GM12878 (cell line): ENCODE data around the gene TMEM255A. TPM values are rescaled to one million over a fixed set of nuclear protein-coding genes. Genes with fewer than 3 reads are reported as not detected.

Experiments used
- ATAC-seq: fragments of 200-7000 bp; cut with Tn5 transposase; 3 replicates; pipeline ENCODE4 v1.9.1; 2020; ENCODE audit warnings: mild to moderate bottlenecking, moderate library complexity
- BruUV-seq: library from RNA; stranded (reverse); fragments of 400-500 nt; replicated peaks from 2 replicates; lab custom pipeline; 2021; lab: Mats Ljungman, UMichigan
- CTCF ChIA-PET: fragments of 300-600 bp; sonication (Branson Sonifier 250); formaldehyde crosslinking; extraction: SDS; loops from one replicate; lab custom pipeline; 2021; ENCODE audit warnings: inconsistent platforms; lab: Yijun Ruan, JAX
- POLR2A ChIA-PET: fragments of 350-600 bp; formaldehyde crosslinking; extraction: SDS; loops from one replicate; lab custom pipeline; 2021; ENCODE audit warnings: inconsistent platforms; lab: Charles Lee
- RAD21 ChIA-PET: fragments of 300-600 bp; sonication (Branson Sonifier 250); formaldehyde crosslinking; loops from one replicate; lab custom pipeline; 2023; ENCODE audit warnings: antibody characterized with exemption; ENCODE audit not compliant: unreplicated experiment; lab: Charles Lee
- SMC1A ChIA-PET: fragments of 300-600 bp; sonication (Branson Sonifier 250); formaldehyde crosslinking; loops from one replicate; lab custom pipeline; 2023; ENCODE audit not compliant: unreplicated experiment, uncharacterized antibody; lab: Charles Lee
- DNase-seq: peaks from one replicate; pipeline ENCODE4 v3.0.0-alpha.2; 2011; ENCODE audit warnings: low read depth, low spot score
- FAIRE-seq: peaks from 3 replicates; lab custom pipeline; 2011; peaks lifted over from hg19 to GRCh38; lab: Jason Lieb, UNC
- H2AFZ ChIP-seq: 2 replicates; pipeline ENCODE4 v1.6.0; 2011; ENCODE audit warnings: low read depth, low read length, control low read depth; ENCODE audit not compliant: control insufficient read depth
- H3K27ac ChIP-seq: 2 replicates; pipeline ENCODE4 v1.5.1; 2011; ENCODE audit warnings: control low read depth; ENCODE audit not compliant: control insufficient read depth, insufficient read depth
- H3K27me3 ChIP-seq, 2 experiments: replicated peaks in 1 of 2; 2 replicates each; pipeline versions ENCODE4 v1.6.0 to v1.6.1; 2011; ENCODE audit warnings: low read length in 1 of 2; ENCODE audit not compliant: control insufficient read depth in 2 of 2, insufficient read depth in 2 of 2
- H3K36me3 ChIP-seq, 2 experiments: 2 replicates each; pipeline ENCODE4 v1.5.1; 2011; ENCODE audit warnings: low read length in 1 of 2; ENCODE audit not compliant: control insufficient read depth in 2 of 2, insufficient read depth in 2 of 2
- H3K4me1 ChIP-seq: 2 replicates; pipeline ENCODE4 v1.6.1; 2011; ENCODE audit warnings: mild to moderate bottlenecking, low read length, moderate library complexity, mixed read lengths; ENCODE audit not compliant: control insufficient read depth, insufficient read depth
- H3K4me2 ChIP-seq: 2 replicates; pipeline ENCODE4 v1.6.0; 2011; ENCODE audit warnings: control low read depth; ENCODE audit not compliant: control insufficient read depth, insufficient read depth
- H3K4me3 ChIP-seq: fragments of 200-600 bp; sonication (generic); 2 replicates; pipeline ENCODE4 v1.5.1; 2016
- H3K79me2 ChIP-seq: 2 replicates; pipeline ENCODE4 v1.6.0; 2011; ENCODE audit warnings: low read length; ENCODE audit not compliant: control insufficient read depth, insufficient read depth
- H3K9ac ChIP-seq: 2 replicates; pipeline ENCODE4 v1.8.0; 2011; ENCODE audit warnings: low read length, control low read depth, mixed read lengths; ENCODE audit not compliant: control insufficient read depth, insufficient read depth
- H3K9me3 ChIP-seq: replicated peaks from 3 replicates; pipeline ENCODE4 v1.5.1; 2011; ENCODE audit warnings: mild to moderate bottlenecking, low read length; ENCODE audit not compliant: control insufficient read depth, insufficient read depth
- H4K20me1 ChIP-seq: 2 replicates; pipeline ENCODE4 v1.6.0; 2011; ENCODE audit not compliant: control insufficient read depth, insufficient read depth
- CBFB ChIP-seq: IDR thresholded peaks from 2 replicates; pipeline ENCODE4 v1.6.1; 2016; ENCODE audit warnings: antibody characterized with exemption, low read depth
- EGR1 ChIP-seq, 2 experiments: IDR thresholded peaks; 1 replicate in 1 of 2; 2 replicates in 1 of 2; pipeline ENCODE4 v1.6.1; 2011 to 2012; ENCODE audit warnings: low read depth in 2 of 2, low read length in 2 of 2, borderline replicate concordance in 1 of 2, mild to moderate bottlenecking in 1 of 2, moderate library complexity in 1 of 2
- MYC ChIP-seq: IDR thresholded peaks from 2 replicates; pipeline ENCODE4 v1.6.1; 2011; ENCODE audit warnings: mild to moderate bottlenecking, low read length, moderate library complexity, inconsistent platforms; ENCODE audit not compliant: insufficient read depth, insufficient replicate concordance, insufficient read length, severe bottlenecking
- NR2C1 ChIP-seq: fragments of 450-650 bp; IDR thresholded peaks from 2 replicates; pipeline ENCODE4 v1.6.1; 2017; ENCODE audit warnings: antibody characterized with exemption, mild to moderate bottlenecking, moderate library complexity
- ZNF24 ChIP-seq: fragments of 450-650 bp; IDR thresholded peaks from 2 replicates; pipeline ENCODE4 v1.6.1; 2017; ENCODE audit warnings: antibody characterized with exemption, mild to moderate bottlenecking
- WGBS: methylation state at CpG from one replicate; pipeline ENCODE4 v1.1.6; 2016; ENCODE audit warnings: low lambda C conversion rate; ENCODE audit not compliant: insufficient replicate concordance, insufficient coverage; ENCODE audit errors: missing lambda C conversion rate; 5-methylcytosine and 5-hydroxymethylcytosine counted together
- in situ Hi-C: fragments of 300-500 bp; cut with MboI; formaldehyde crosslinking; loops from 9 replicates; pipeline ENCODE4 v1.14.3; 2018; ENCODE audit warnings: mixed read lengths
- intact Hi-C: fragments of 100-400 bp; cut with micrococcal nuclease; formaldehyde crosslinking; loops from one replicate; pipeline ENCODE4 v1.14.2; 2022; ENCODE audit not compliant: unreplicated experiment
- polyA plus RNA-seq, 11 experiments: library from polyadenylated mRNA; depleted of rRNA in 4 of 11; unstranded in 6 of 11; stranded (reverse) in 5 of 11; fragments of >200 nt; fragmentation: Nextera tagmentation in 4 of 11; fragmentation: Illumina TruSeq in 1 of 11; extraction: Ambion mirVana in 4 of 11; extraction: Trizol in 1 of 11; gene quantifications; 1 replicate in 1 of 11; 2 replicates in 10 of 11; pipeline versions ENCODE4 v1.2.1 to v1.2.3, GENCODE V29; 2011 to 2016; ENCODE audit warnings: inconsistent platforms in 2 of 11, missing spikeins in 2 of 11, low read depth in 1 of 11
- total RNA-seq, 4 experiments: library from RNA; depleted of rRNA in 3 of 4; stranded (reverse); fragments of >200 nt in 3 of 4; fragmentation: Illumina TruSeq in 1 of 4; extraction: Trizol in 1 of 4; gene quantifications; 2 replicates each; pipeline versions ENCODE4 v1.2.1 to v1.2.3, GENCODE V29; 2013 to 2021
- TF ChIP-seq, protein P1 (sequence below): fragments of 450-650 bp; formaldehyde crosslinking; IDR thresholded peaks from 2 replicates; pipeline ENCODE4 v1.4.0; 2020; ENCODE audit warnings: mild to moderate bottlenecking, moderate library complexity
- TF ChIP-seq, protein P2 (sequence below): IDR thresholded peaks from 2 replicates; pipeline ENCODE4 v1.6.1; 2012; ENCODE audit warnings: improper control_type of control experiment, low read depth, low read length; ENCODE audit not compliant: insufficient replicate concordance

The TMEM255A gene
- total and polyA plus RNA-seq, 10 of the 15 experiments (the other 5 are each of a cell fraction or from before 2014, with no cell fraction given) = 0.90 to 5.4 (median 1.3) TPM

DNA sequence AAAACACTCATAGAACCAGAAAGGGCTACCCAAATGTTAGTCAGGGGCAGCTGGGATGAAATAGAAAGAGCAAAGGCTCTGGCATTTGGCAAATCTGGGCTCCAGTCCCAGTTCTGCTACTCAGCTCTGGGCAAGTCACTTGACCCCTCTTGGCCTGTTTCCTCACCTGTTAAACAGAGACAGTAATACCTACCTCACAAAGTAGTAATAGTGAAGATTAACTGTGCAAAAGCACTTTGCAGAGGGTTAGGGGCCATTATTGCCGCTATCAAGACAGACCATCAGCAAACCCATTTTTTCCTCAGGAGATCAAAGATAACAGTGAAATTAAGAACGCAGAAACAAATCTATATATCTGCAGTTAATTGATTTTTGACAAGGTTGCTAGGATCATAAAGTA is 40.0 kb downstream of the TMEM255A start (continued):
- TF ChIP-seq, protein P1, sequence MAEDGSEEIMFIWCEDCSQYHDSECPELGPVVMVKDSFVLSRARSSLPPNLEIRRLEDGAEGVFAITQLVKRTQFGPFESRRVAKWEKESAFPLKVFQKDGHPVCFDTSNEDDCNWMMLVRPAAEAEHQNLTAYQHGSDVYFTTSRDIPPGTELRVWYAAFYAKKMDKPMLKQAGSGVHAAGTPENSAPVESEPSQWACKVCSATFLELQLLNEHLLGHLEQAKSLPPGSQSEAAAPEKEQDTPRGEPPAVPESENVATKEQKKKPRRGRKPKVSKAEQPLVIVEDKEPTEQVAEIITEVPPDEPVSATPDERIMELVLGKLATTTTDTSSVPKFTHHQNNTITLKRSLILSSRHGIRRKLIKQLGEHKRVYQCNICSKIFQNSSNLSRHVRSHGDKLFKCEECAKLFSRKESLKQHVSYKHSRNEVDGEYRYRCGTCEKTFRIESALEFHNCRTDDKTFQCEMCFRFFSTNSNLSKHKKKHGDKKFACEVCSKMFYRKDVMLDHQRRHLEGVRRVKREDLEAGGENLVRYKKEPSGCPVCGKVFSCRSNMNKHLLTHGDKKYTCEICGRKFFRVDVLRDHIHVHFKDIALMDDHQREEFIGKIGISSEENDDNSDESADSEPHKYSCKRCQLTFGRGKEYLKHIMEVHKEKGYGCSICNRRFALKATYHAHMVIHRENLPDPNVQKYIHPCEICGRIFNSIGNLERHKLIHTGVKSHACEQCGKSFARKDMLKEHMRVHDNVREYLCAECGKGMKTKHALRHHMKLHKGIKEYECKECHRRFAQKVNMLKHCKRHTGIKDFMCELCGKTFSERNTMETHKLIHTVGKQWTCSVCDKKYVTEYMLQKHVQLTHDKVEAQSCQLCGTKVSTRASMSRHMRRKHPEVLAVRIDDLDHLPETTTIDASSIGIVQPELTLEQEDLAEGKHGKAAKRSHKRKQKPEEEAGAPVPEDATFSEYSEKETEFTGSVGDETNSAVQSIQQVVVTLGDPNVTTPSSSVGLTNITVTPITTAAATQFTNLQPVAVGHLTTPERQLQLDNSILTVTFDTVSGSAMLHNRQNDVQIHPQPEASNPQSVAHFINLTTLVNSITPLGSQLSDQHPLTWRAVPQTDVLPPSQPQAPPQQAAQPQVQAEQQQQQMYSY (CRISPR knock-in tag) = no peak
- TF ChIP-seq ZNF24 (no peak), CBFB (no peak)

DNA sequence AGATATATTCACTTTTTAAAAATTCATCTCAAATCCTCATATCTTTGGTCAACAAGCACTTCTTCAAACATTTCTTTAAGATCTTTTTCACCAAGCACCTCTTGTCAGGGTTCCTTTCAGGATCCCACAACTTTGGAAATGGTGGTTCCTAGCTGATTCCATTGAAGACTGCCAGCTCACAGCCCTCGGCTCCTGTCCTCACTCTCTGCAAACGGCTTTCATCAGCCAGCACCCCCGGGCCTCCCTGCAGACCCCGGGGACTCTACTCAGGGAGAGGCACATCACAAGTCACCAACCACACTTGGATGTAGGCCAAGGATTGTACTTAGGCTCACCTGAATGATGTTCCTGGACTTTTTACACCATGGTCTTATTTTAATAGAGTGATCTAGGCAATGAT is 40.7 kb downstream of the TMEM255A start:
- no peak for ATAC-seq
- RAD21 ChIA-PET = interaction anchor here (0.6 kb wide), 1 partner anchor 182 kb away, joined by 3 read pairs; no protein-coding TSS in a partner anchor
- H3K9ac ChIP-seq = no peak overlapping the region
- no peaks in the 10 kb centered on the region for H3K27me3 ChIP-seq
- TF ChIP-seq MYC (no peak), EGR1 (IDR thresholded peaks at IDR 0.05; ENCODE audit: borderline replicate concordance in 1 of 2, low read depth in 2 of 2, low read length in 2 of 2) (no peak), NR2C1 (no peak)
- TF ChIP-seq, protein P2, sequence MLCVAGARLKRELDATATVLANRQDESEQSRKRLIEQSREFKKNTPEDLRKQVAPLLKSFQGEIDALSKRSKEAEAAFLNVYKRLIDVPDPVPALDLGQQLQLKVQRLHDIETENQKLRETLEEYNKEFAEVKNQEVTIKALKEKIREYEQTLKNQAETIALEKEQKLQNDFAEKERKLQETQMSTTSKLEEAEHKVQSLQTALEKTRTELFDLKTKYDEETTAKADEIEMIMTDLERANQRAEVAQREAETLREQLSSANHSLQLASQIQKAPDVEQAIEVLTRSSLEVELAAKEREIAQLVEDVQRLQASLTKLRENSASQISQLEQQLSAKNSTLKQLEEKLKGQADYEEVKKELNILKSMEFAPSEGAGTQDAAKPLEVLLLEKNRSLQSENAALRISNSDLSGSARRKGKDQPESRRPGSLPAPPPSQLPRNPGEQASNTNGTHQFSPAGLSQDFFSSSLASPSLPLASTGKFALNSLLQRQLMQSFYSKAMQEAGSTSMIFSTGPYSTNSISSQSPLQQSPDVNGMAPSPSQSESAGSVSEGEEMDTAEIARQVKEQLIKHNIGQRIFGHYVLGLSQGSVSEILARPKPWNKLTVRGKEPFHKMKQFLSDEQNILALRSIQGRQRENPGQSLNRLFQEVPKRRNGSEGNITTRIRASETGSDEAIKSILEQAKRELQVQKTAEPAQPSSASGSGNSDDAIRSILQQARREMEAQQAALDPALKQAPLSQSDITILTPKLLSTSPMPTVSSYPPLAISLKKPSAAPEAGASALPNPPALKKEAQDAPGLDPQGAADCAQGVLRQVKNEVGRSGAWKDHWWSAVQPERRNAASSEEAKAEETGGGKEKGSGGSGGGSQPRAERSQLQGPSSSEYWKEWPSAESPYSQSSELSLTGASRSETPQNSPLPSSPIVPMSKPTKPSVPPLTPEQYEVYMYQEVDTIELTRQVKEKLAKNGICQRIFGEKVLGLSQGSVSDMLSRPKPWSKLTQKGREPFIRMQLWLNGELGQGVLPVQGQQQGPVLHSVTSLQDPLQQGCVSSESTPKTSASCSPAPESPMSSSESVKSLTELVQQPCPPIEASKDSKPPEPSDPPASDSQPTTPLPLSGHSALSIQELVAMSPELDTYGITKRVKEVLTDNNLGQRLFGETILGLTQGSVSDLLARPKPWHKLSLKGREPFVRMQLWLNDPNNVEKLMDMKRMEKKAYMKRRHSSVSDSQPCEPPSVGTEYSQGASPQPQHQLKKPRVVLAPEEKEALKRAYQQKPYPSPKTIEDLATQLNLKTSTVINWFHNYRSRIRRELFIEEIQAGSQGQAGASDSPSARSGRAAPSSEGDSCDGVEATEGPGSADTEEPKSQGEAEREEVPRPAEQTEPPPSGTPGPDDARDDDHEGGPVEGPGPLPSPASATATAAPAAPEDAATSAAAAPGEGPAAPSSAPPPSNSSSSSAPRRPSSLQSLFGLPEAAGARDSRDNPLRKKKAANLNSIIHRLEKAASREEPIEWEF = no peak
- TF ChIP-seq, all 136 proteins: peak for 0
- Histone ChIP-seq H2AFZ (no peak overlapping the region), H3K4me3 (no peak overlapping the region), H4K20me1 (no peaks in the 10 kb centered on the region), H3K4me1 (no peaks in the 10 kb centered on the region), H3K36me3 (no peaks in the 10 kb centered on the region), H3K4me2 (no peak overlapping the region), H3K9me3 (no peaks in the 10 kb centered on the region), H3K79me2 (no peaks in the 10 kb centered on the region), H3K27ac (no peak overlapping the region)
- CTCF ChIA-PET = interaction anchor here (0.5 kb wide), 1 partner anchor 8 kb away, joined by 3 read pairs; no protein-coding TSS in a partner anchor
- WGBS = 24% methylated on average over 4 of the region's 4 CpGs
- intact Hi-C loops = no loop called here
- in situ Hi-C loops = no loop called here
- BruUV-seq = no TSS peak
- SMC1A ChIA-PET = interaction anchor here (1.2 to 1.8 kb wide), 3 partner anchors 10 to 51 kb away, joined by 3 to 8 read pairs (median 5); partner anchors contain the start of gene ZBTB33
- POLR2A ChIA-PET = interaction anchor here (1.8 kb wide), 1 partner anchor 17 kb away, joined by 10 read pairs; no protein-coding TSS in a partner anchor
- DNase-seq (no peak), FAIRE-seq (no peak)
